SJCRH30 (cell line): Measurements from ENCODE around the gene TANGO6. TPM values are rescaled to one million over a fixed set of nuclear protein-coding genes. Genes with fewer than 3 reads are reported as not detected.

ENCODE experiments used
- DNase-seq, 2 experiments: peaks; one replicate each; pipeline ENCODE4 v3.0.0-alpha.2; 2015 to 2020
- H3K27ac ChIP-seq: fragments of 250-450 bp; sonication (Bioruptor Pico); 2 replicates; pipeline ENCODE4 v1.5.1; 2020; ENCODE audit warnings: mild to moderate bottlenecking, moderate library complexity
- H3K27me3 ChIP-seq: fragments of 250-450 bp; sonication (Bioruptor Pico); 2 replicates; pipeline ENCODE4 v1.5.1; 2020; ENCODE audit warnings: mild to moderate bottlenecking, moderate library complexity
- H3K36me3 ChIP-seq: fragments of 250-450 bp; sonication (Bioruptor Pico); 2 replicates; pipeline ENCODE4 v1.5.1; 2020; ENCODE audit warnings: mild to moderate bottlenecking, moderate library complexity
- H3K4me1 ChIP-seq: fragments of 250-450 bp; sonication (Bioruptor Pico); 2 replicates; pipeline ENCODE4 v1.5.1; 2020; ENCODE audit warnings: mild to moderate bottlenecking, moderate library complexity
- H3K4me3 ChIP-seq: fragments of 250-450 bp; sonication (Bioruptor Pico); 2 replicates; pipeline ENCODE4 v1.5.1; 2020; ENCODE audit warnings: mild to moderate bottlenecking, moderate library complexity
- H3K9me3 ChIP-seq: fragments of 250-450 bp; sonication (Bioruptor Pico); replicated peaks from 2 replicates; pipeline ENCODE4 v1.5.1; 2020; ENCODE audit warnings: mild to moderate bottlenecking, moderate library complexity
- total RNA-seq: library from RNA; depleted of rRNA; stranded (reverse); fragments of >200 nt; shearing (Covaris generic); gene quantifications from 2 replicates; pipeline ENCODE4 v1.2.3, GENCODE V29; 2014

TANGO6 gene
- total RNA-seq, 1 experiment from 2014 or later: 7.3 TPM

- Histone ChIP-seq H3K27me3 (no peaks in the 10 kb centered on the region), H3K4me1 (no peaks in the 10 kb centered on the region), H3K36me3 (no peaks in the 10 kb centered on the region), H3K4me3 (peak overlapping the region; percentile 77), H3K27ac (peak overlapping the region; percentile 86), H3K9me3 (no peaks in the 10 kb centered on the region)
- no peak for DNase-seq
Measured at GRCh38 chr16:68844211-68844564, 857 bp downstream of the TANGO6 start.

GRCh38 chr16:68848786-68849185, 5.5 kb downstream of the TANGO6 start:
- H3K4me3 ChIP-seq: no peak overlapping the region
- H3K27ac ChIP-seq: no peak overlapping the region
- no peak for DNase-seq
- no peaks in the 10 kb centered on the region for H3K36me3 ChIP-seq
- H3K27me3 ChIP-seq: no peaks in the 10 kb centered on the region
- H3K9me3 ChIP-seq: no peaks in the 10 kb centered on the region
- H3K4me1 ChIP-seq: no peaks in the 10 kb centered on the region

- DNase-seq: no peak
Measured at GRCh38 chr16:68850481-68850880, 7.2 kb downstream of the TANGO6 start.

GRCh38 chr16:68851601-68852000, 8.3 kb downstream of the TANGO6 start:
- DNase-seq: no peak
- H3K27ac ChIP-seq: no peak overlapping the region
- no peaks in the 10 kb centered on the region for H3K36me3 ChIP-seq
- H3K4me1 ChIP-seq: no peaks in the 10 kb centered on the region
- H3K27me3 ChIP-seq: no peaks in the 10 kb centered on the region
- H3K4me3 ChIP-seq: no peak overlapping the region
- no peaks in the 10 kb centered on the region for H3K9me3 ChIP-seq

More at GRCh38 chr16:68850481-68850880, 7.2 kb downstream of the TANGO6 start:
- Histone ChIP-seq H3K27me3 (no peaks in the 10 kb centered on the region), H3K9me3 (no peaks in the 10 kb centered on the region), H3K4me3 (no peak overlapping the region), H3K27ac (no peak overlapping the region), H3K4me1 (no peaks in the 10 kb centered on the region), H3K36me3 (no peaks in the 10 kb centered on the region)

- no peaks in the 10 kb centered on the region for H3K36me3 ChIP-seq
- H3K4me1 ChIP-seq: no peaks in the 10 kb centered on the region
- no peaks in the 10 kb centered on the region for H3K9me3 ChIP-seq
- H3K27me3 ChIP-seq: no peaks in the 10 kb centered on the region
- no peak overlapping the region for H3K27ac ChIP-seq
- no peak for DNase-seq
- no peak overlapping the region for H3K4me3 ChIP-seq
Measured at GRCh38 chr16:68857479-68857878, 14.1 kb downstream of the TANGO6 start.

- no peaks in the 10 kb centered on the region for H3K4me1 ChIP-seq
- H3K9me3 ChIP-seq: no peaks in the 10 kb centered on the region
- no peak for DNase-seq
- no peaks in the 10 kb centered on the region for H3K36me3 ChIP-seq
- no peaks in the 10 kb centered on the region for H3K27me3 ChIP-seq
- H3K27ac ChIP-seq: no peak overlapping the region
- no peak overlapping the region for H3K4me3 ChIP-seq
Measured at GRCh38 chr16:68859828-68860227, 16.5 kb downstream of the TANGO6 start.

GRCh38 chr16:68860978-68861892, 17.9 kb downstream of the TANGO6 start:
- Histone ChIP-seq H3K4me3 (no peak overlapping the region), H3K9me3 (no peaks in the 10 kb centered on the region), H3K27ac (no peak overlapping the region), H3K4me1 (no peaks in the 10 kb centered on the region), H3K36me3 (no peaks in the 10 kb centered on the region), H3K27me3 (no peaks in the 10 kb centered on the region)
- no peak for DNase-seq

- DNase-seq: no peak
- no peaks in the 10 kb centered on the region for H3K9me3 ChIP-seq
- H3K36me3 ChIP-seq: no peaks in the 10 kb centered on the region
- H3K27me3 ChIP-seq: no peaks in the 10 kb centered on the region
- no peak overlapping the region for H3K27ac ChIP-seq
- H3K4me3 ChIP-seq: no peak overlapping the region
- H3K4me1 ChIP-seq: no peaks in the 10 kb centered on the region
Measured at GRCh38 chr16:68866933-68867332, 23.6 kb downstream of the TANGO6 start.

- Histone ChIP-seq H3K36me3 (no peaks in the 10 kb centered on the region), H3K27ac (no peak overlapping the region), H3K9me3 (no peaks in the 10 kb centered on the region), H3K4me1 (no peaks in the 10 kb centered on the region), H3K27me3 (no peaks in the 10 kb centered on the region), H3K4me3 (no peak overlapping the region)
- DNase-seq: no peak
Measured at GRCh38 chr16:68869492-68870088, 26.3 kb downstream of the TANGO6 start.

- H3K27me3 ChIP-seq: no peaks in the 10 kb centered on the region
- no peak overlapping the region for H3K4me3 ChIP-seq
- no peaks in the 10 kb centered on the region for H3K9me3 ChIP-seq
- no peak for DNase-seq
- no peaks in the 10 kb centered on the region for H3K36me3 ChIP-seq
- H3K27ac ChIP-seq: no peak overlapping the region
- H3K4me1 ChIP-seq: no peaks in the 10 kb centered on the region
Measured at GRCh38 chr16:68873635-68874471, 30.5 kb downstream of the TANGO6 start.

- H3K9me3 ChIP-seq: no peaks in the 10 kb centered on the region
Measured at GRCh38 chr16:68875871-68876270, 32.5 kb downstream of the TANGO6 start.

GRCh38 chr16:68883685-68884084, 40.4 kb downstream of the TANGO6 start:
- H3K9me3 ChIP-seq: no peaks in the 10 kb centered on the region
- H3K36me3 ChIP-seq: no peaks in the 10 kb centered on the region
- no peak for DNase-seq
- H3K27me3 ChIP-seq: no peaks in the 10 kb centered on the region
- H3K27ac ChIP-seq: no peak overlapping the region
- no peak overlapping the region for H3K4me3 ChIP-seq
- no peaks in the 10 kb centered on the region for H3K4me1 ChIP-seq

More at GRCh38 chr16:68875871-68876270, 32.5 kb downstream of the TANGO6 start:
- Histone ChIP-seq H3K27ac (no peak overlapping the region), H3K4me1 (no peaks in the 10 kb centered on the region), H3K36me3 (no peaks in the 10 kb centered on the region), H3K27me3 (no peaks in the 10 kb centered on the region), H3K4me3 (no peak overlapping the region)
- DNase-seq: no peak

- H3K36me3 ChIP-seq: no peaks in the 10 kb centered on the region
- no peak overlapping the region for H3K27ac ChIP-seq
- DNase-seq: no peak
- H3K27me3 ChIP-seq: no peaks in the 10 kb centered on the region
- no peaks in the 10 kb centered on the region for H3K4me1 ChIP-seq
- H3K4me3 ChIP-seq: no peak overlapping the region
- H3K9me3 ChIP-seq: no peaks in the 10 kb centered on the region
Measured at GRCh38 chr16:68884401-68884800, 41.1 kb downstream of the TANGO6 start.

GRCh38 chr16:68884861-68885720, 41.8 kb downstream of the TANGO6 start:
- Histone ChIP-seq H3K36me3 (no peaks in the 10 kb centered on the region), H3K27ac (no peak overlapping the region), H3K9me3 (no peaks in the 10 kb centered on the region), H3K27me3 (no peaks in the 10 kb centered on the region), H3K4me3 (no peak overlapping the region), H3K4me1 (no peaks in the 10 kb centered on the region)
- DNase-seq: no peak
